Hepatocyte (in vitro differentiated cells): Measurements from ENCODE around the gene PIK3C2B. TPM values are rescaled to one million over a fixed set of nuclear protein-coding genes. Genes with fewer than 3 reads are reported as not detected.
"Not testable (repeated sequence)": the region's sequence is repeated elsewhere in the genome, so short reads cannot be mapped to it uniquely, and the experiment has no call there.

Experiments
- DNase-seq: peaks from one replicate; pipeline ENCODE4 v3.0.0-alpha.2; 2016; ENCODE audit warnings: low spot score
- H2AFZ ChIP-seq: fragments of 200-600 bp; sonication (generic); 2 replicates; pipeline ENCODE4 v1.6.0; 2016; ENCODE audit warnings: antibody characterized with exemption, mild to moderate bottlenecking
- H3K27ac ChIP-seq: fragments of 200-600 bp; sonication (generic); 2 replicates; pipeline ENCODE4 v1.5.1; 2016; ENCODE audit warnings: mild to moderate bottlenecking
- H3K27me3 ChIP-seq: fragments of 200-600 bp; sonication (generic); 2 replicates; pipeline ENCODE4 v1.6.1; 2016
- H3K36me3 ChIP-seq: fragments of 200-600 bp; sonication (generic); replicated peaks from 2 replicates; pipeline ENCODE4 v1.5.1; 2016; ENCODE audit warnings: low read depth; ENCODE audit not compliant: insufficient read depth
- H3K4me1 ChIP-seq: fragments of 200-600 bp; sonication (generic); 2 replicates; pipeline ENCODE4 v1.5.1; 2016; ENCODE audit warnings: mild to moderate bottlenecking, moderate library complexity; ENCODE audit not compliant: insufficient read depth
- H3K4me2 ChIP-seq: fragments of 200-600 bp; sonication (generic); 2 replicates; pipeline ENCODE4 v1.6.0; 2016
- H3K4me3 ChIP-seq: fragments of 200-600 bp; sonication (generic); 2 replicates; pipeline ENCODE4 v1.5.1; 2016; ENCODE audit warnings: mild to moderate bottlenecking
- H3K79me2 ChIP-seq: fragments of 200-600 bp; sonication (generic); 2 replicates; pipeline ENCODE4 v1.6.0; 2017; ENCODE audit warnings: mild to moderate bottlenecking
- H3K9me2 ChIP-seq: fragments of 200-600 bp; sonication (generic); replicated peaks from 2 replicates; pipeline ENCODE4 v1.6.0; 2017; ENCODE audit warnings: mild to moderate bottlenecking; ENCODE audit not compliant: insufficient read depth
- H3K9me3 ChIP-seq: fragments of 200-600 bp; sonication (generic); 2 replicates; pipeline ENCODE4 v1.5.1; 2016; ENCODE audit warnings: low read depth, mild to moderate bottlenecking
- H4K20me1 ChIP-seq: fragments of 200-600 bp; sonication (generic); 2 replicates; pipeline ENCODE4 v1.6.0; 2016; ENCODE audit warnings: mild to moderate bottlenecking; ENCODE audit not compliant: insufficient read depth, poor library complexity, severe bottlenecking
- EZH2 ChIP-seq: fragments of 200-600 bp; sonication (generic); IDR thresholded peaks from 2 replicates; pipeline ENCODE4 v1.6.1; 2016; ENCODE audit warnings: antibody characterized with exemption, mild to moderate bottlenecking, borderline replicate concordance
- EZH2phosphoT487 ChIP-seq: fragments of 200-600 bp; sonication (generic); IDR thresholded peaks from one replicate; pipeline ENCODE4 v1.6.1; 2018; ENCODE audit warnings: antibody characterized with exemption, mild to moderate bottlenecking, low read depth, moderate library complexity; ENCODE audit not compliant: unreplicated experiment, severe bottlenecking
- WGBS: methylation state at CpG from one replicate; pipeline ENCODE4 v1.1.6; 2016; ENCODE audit warnings: low lambda C conversion rate; ENCODE audit errors: missing lambda C conversion rate; 5-methylcytosine and 5-hydroxymethylcytosine counted together
- polyA plus RNA-seq: library from polyadenylated mRNA; unstranded; fragments of >200 nt; fragmentation: Nextera tagmentation; extraction: Ambion mirVana; gene quantifications from 2 replicates; pipeline ENCODE4 v1.2.1, GENCODE V29; 2016
- total RNA-seq: library from RNA; depleted of rRNA; stranded (reverse); fragments of >200 nt; gene quantifications from 2 replicates; pipeline ENCODE4 v1.2.3, GENCODE V29; 2014
- TF ChIP-seq, protein P1 (sequence below): fragments of 200-600 bp; sonication (generic); IDR thresholded peaks from 2 replicates; pipeline ENCODE4 v1.5.1; 2016; ENCODE audit warnings: antibody characterized with exemption, mild to moderate bottlenecking; ENCODE audit not compliant: poor library complexity

The PIK3C2B gene
- total and polyA plus RNA-seq, 2 experiments from 2014 or later = 18.8 to 26.0 TPM

- no peak overlapping the region for H2AFZ ChIP-seq
- no peak for DNase-seq
- H3K4me2 ChIP-seq = no peak overlapping the region
- H3K9me2 ChIP-seq = no peaks in the 10 kb centered on the region
- H3K4me3 ChIP-seq = no peak overlapping the region
- 84% methylated on average over 5 of the region's 5 CpGs for WGBS
- peaks cover 53% of the 10 kb centered on the region for H4K20me1 ChIP-seq
- no peaks in the 10 kb centered on the region for H3K36me3 ChIP-seq
- no peaks in the 10 kb centered on the region for H3K9me3 ChIP-seq
- H3K4me1 ChIP-seq = peaks cover 18% of the 10 kb centered on the region
- TF ChIP-seq EZH2phosphoT487 (no peak), EZH2 (no peak)
- TF ChIP-seq, protein P1, sequence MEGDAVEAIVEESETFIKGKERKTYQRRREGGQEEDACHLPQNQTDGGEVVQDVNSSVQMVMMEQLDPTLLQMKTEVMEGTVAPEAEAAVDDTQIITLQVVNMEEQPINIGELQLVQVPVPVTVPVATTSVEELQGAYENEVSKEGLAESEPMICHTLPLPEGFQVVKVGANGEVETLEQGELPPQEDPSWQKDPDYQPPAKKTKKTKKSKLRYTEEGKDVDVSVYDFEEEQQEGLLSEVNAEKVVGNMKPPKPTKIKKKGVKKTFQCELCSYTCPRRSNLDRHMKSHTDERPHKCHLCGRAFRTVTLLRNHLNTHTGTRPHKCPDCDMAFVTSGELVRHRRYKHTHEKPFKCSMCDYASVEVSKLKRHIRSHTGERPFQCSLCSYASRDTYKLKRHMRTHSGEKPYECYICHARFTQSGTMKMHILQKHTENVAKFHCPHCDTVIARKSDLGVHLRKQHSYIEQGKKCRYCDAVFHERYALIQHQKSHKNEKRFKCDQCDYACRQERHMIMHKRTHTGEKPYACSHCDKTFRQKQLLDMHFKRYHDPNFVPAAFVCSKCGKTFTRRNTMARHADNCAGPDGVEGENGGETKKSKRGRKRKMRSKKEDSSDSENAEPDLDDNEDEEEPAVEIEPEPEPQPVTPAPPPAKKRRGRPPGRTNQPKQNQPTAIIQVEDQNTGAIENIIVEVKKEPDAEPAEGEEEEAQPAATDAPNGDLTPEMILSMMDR = no peak
- H3K27me3 ChIP-seq = no peaks in the 10 kb centered on the region
- peaks cover 92% of the 10 kb centered on the region for H3K79me2 ChIP-seq
- no peak overlapping the region for H3K27ac ChIP-seq
Measured at GRCh38 chr1:204520834-204521709, 26.5 kb upstream of the PIK3C2B start.

DNA sequence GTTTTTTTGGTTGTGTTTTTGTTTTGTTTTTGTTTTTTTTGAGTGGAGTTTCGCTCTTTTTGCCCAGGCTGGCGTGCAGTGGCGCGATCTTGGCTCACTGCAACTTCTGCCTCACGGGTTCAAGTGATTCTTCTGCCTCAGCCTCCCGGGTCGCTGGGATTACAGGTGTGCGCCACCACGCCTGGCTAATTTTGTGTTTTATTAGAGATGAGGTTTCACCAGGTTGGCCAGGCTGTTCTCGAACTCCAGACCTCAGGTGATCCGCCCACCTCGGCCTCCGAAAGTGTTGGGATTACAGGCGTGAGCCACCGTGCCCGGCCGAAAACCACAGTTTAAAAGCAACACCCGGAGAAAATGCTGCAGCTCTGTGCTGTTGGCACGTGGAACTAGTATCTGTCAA, 22.8 kb upstream of the PIK3C2B start:
- Histone ChIP-seq H4K20me1 (peaks cover 29% of the 10 kb centered on the region), H3K4me3 (peak overlapping the region; percentile 68), H3K4me2 (peak overlapping the region; percentile 79), H3K79me2 (peaks cover 59% of the 10 kb centered on the region)
- not testable (repeated sequence) for H2AFZ ChIP-seq, H3K9me2 ChIP-seq, H3K27me3 ChIP-seq, H3K36me3 ChIP-seq, H3K4me1 ChIP-seq, H3K27ac ChIP-seq, H3K9me3 ChIP-seq, DNase-seq
- WGBS = 96% methylated on average over 19 of the region's 19 CpGs

GRCh38 chr1:204516180-204516879, 21.7 kb upstream of the PIK3C2B start, which contains the start of gene MDM4:
TSS of gene MDM4 (plus strand) at chr1:204516406. CDS start at chr1:204525519, 9,113 bp downstream.
- Histone ChIP-seq H3K4me2 (peak within 1 kb of the TSS; percentile 79), H3K27me3 (no peaks in the 10 kb centered on the region), H3K9me2 (no peaks in the 10 kb centered on the region), H3K4me1 (peaks cover 5% of the 10 kb centered on the region), H3K27ac (peak within 1 kb of the TSS; percentile 97), H3K4me3 (peak within 1 kb of the TSS; percentile 68), H3K79me2 (peaks cover 49% of the 10 kb centered on the region), H2AFZ (peak within 1 kb of the TSS; percentile 72), H3K36me3 (no peaks in the 10 kb centered on the region), H4K20me1 (peaks cover 18% of the 10 kb centered on the region), H3K9me3 (no peaks in the 10 kb centered on the region)
- TF ChIP-seq EZH2phosphoT487 = no peak
- TF ChIP-seq, protein P1 = no peak
- no peak for TF ChIP-seq EZH2
- 2% methylated on average over 33 of the region's 43 CpGs for WGBS
- DNase-seq = peak; percentile 96

DNA sequence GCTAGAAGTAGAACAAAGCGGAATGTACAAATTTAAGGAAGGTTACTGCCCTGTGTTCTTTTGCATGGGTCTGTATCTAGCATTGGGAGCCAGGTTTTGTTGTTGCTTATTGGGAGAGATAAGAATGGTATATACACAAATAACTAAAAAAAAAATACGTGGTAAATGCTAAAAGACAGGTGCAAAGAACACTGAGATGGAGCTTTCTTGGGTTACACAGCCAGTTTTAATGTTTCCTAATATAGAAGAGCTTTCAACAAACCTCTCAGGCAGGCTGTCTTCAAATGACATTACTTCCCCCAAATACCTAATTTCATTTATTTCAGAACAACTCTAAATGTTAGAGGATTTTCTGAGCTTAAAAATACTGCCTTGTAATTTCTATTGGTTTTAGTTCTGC, 20.2 kb upstream of the PIK3C2B start:
- Histone ChIP-seq H3K4me3 (no peak overlapping the region), H3K27ac (no peak overlapping the region), H3K36me3 (no peaks in the 10 kb centered on the region), H3K4me2 (no peak overlapping the region), H3K9me3 (no peaks in the 10 kb centered on the region), H3K27me3 (no peaks in the 10 kb centered on the region), H3K9me2 (no peaks in the 10 kb centered on the region), H2AFZ (no peak overlapping the region), H3K4me1 (peaks cover 5% of the 10 kb centered on the region), H4K20me1 (peaks cover 6% of the 10 kb centered on the region), H3K79me2 (peaks cover 34% of the 10 kb centered on the region)
- no peak for TF ChIP-seq EZH2phosphoT487
- TF ChIP-seq, protein P1 = no peak
- TF ChIP-seq EZH2 = no peak
- WGBS = 82% methylated on average over 2 of the region's 2 CpGs
- DNase-seq = no peak
